ENCODE measurements around the gene ELOB.

- TF ChIP-seq POLR2A (IDR thresholded peaks at IDR 0.05; ENCODE audit: low read depth, low read length) (no peak), TAF1 (IDR thresholded peaks at IDR 0.05; ENCODE audit: borderline replicate concordance, low read depth, low read length) (no peak), POLR2AphosphoS5 (IDR thresholded peaks at IDR 0.05; ENCODE audit: low read depth, low read length) (no peak)
These were observed 2.8 kb downstream of the ELOB start for GRCh38 chr16:2774161-2774891.
